T47D (cell line): Measurements from ENCODE around the gene TUBE1.
"Not testable (repeated sequence)": the region's sequence is repeated elsewhere in the genome, so short reads cannot be mapped to it uniquely, and the experiment has no call there.

Experiments
- DNase-seq, 2 experiments: peaks; one replicate each; pipeline versions ENCODE4 v3.0.0 to v3.0.0-alpha.2; 2011 to 2012; ENCODE audit warnings: low read depth in 1 of 2, low spot score in 1 of 2
- JUND ChIP-seq: IDR thresholded peaks from 2 replicates; pipeline ENCODE4 v1.6.1; 2012; ENCODE audit warnings: low read depth
- in situ Hi-C: cut with HindIII; loops from 2 replicates; pipeline ENCODE4 v1.10.0; 2016; ENCODE audit warnings: low sequenced_read_pairs, low pct_unique_long_range_greater_than_20kb

Gene TUBE1

GRCh38 chr6:112087136-112087911, at the start of gene TUBE1, which contains the start of gene FAM229B:
TUBE1 (minus strand) TSS chr6:112087482; CDS start chr6:112087434, 48 bp downstream.
FAM229B (plus strand) TSS chr6:112087591; CDS start chr6:112099284, 11,693 bp downstream.
- in situ Hi-C loops: no loop called here
- DNase-seq: peak; percentile 61 to 94

GRCh38 chr6:112130878-112131277, 43.6 kb upstream of the TUBE1 start:
- in situ Hi-C loops: no loop called here
- TF ChIP-seq JUND: no peak
- no peak for DNase-seq

More at GRCh38 chr6:112087136-112087911, at the start of gene TUBE1, which contains the start of gene FAM229B:
- no peak for TF ChIP-seq JUND

GRCh38 chr6:112128208-112128607, 40.9 kb upstream of the TUBE1 start:
- no peak for TF ChIP-seq JUND
- in situ Hi-C loops: no loop called here
- no peak for DNase-seq

- TF ChIP-seq JUND: no peak
- no peak for DNase-seq
- in situ Hi-C loops: no loop called here
Observed at GRCh38 chr6:112123982-112124381, 36.7 kb upstream of the TUBE1 start.

GRCh38 chr6:112122756-112123155, 35.5 kb upstream of the TUBE1 start:
- no peak for DNase-seq
- TF ChIP-seq JUND: no peak
- in situ Hi-C loops: no loop called here

GRCh38 chr6:112118034-112118433, 30.8 kb upstream of the TUBE1 start:
- in situ Hi-C loops: no loop called here
- no peak for DNase-seq

GRCh38 chr6:112117554-112117953, 30.3 kb upstream of the TUBE1 start:
- in situ Hi-C loops: no loop called here
- no peak for TF ChIP-seq JUND
- DNase-seq: no peak

More at GRCh38 chr6:112118034-112118433, 30.8 kb upstream of the TUBE1 start:
- TF ChIP-seq JUND: no peak

- DNase-seq: no peak
- TF ChIP-seq JUND: no peak
- in situ Hi-C loops: no loop called here
Observed at GRCh38 chr6:112116221-112116620, 28.9 kb upstream of the TUBE1 start.

GRCh38 chr6:112114577-112115223, 27.4 kb upstream of the TUBE1 start:
- DNase-seq: no peak
- in situ Hi-C loops: no loop called here
- no peak for TF ChIP-seq JUND

- in situ Hi-C loops: no loop called here
- no peak for TF ChIP-seq JUND
- no peak for DNase-seq
Observed at GRCh38 chr6:112113918-112114317, 26.6 kb upstream of the TUBE1 start.

GRCh38 chr6:112113431-112113830, 26.1 kb upstream of the TUBE1 start:
- TF ChIP-seq JUND: no peak
- in situ Hi-C loops: no loop called here
- no peak for DNase-seq

- no peak for TF ChIP-seq JUND
- no peak for DNase-seq
- in situ Hi-C loops: no loop called here
Observed at GRCh38 chr6:112109262-112109661, 22.0 kb upstream of the TUBE1 start.

- in situ Hi-C loops: no loop called here
- no peak for DNase-seq
- no peak for TF ChIP-seq JUND
Observed at GRCh38 chr6:112106562-112106961, 19.3 kb upstream of the TUBE1 start.

GRCh38 chr6:112106026-112106425, 18.7 kb upstream of the TUBE1 start:
- in situ Hi-C loops, DNase-seq: not testable (repeated sequence)
